Measurements from ENCODE around the gene DMD. TPM values are rescaled to one million over a fixed set of nuclear protein-coding genes. Genes with fewer than 3 reads are reported as not detected.

Gene DMD
- polyA plus RNA-seq, 3 donors = 0.23 TPM; not detected in 2

DNA sequence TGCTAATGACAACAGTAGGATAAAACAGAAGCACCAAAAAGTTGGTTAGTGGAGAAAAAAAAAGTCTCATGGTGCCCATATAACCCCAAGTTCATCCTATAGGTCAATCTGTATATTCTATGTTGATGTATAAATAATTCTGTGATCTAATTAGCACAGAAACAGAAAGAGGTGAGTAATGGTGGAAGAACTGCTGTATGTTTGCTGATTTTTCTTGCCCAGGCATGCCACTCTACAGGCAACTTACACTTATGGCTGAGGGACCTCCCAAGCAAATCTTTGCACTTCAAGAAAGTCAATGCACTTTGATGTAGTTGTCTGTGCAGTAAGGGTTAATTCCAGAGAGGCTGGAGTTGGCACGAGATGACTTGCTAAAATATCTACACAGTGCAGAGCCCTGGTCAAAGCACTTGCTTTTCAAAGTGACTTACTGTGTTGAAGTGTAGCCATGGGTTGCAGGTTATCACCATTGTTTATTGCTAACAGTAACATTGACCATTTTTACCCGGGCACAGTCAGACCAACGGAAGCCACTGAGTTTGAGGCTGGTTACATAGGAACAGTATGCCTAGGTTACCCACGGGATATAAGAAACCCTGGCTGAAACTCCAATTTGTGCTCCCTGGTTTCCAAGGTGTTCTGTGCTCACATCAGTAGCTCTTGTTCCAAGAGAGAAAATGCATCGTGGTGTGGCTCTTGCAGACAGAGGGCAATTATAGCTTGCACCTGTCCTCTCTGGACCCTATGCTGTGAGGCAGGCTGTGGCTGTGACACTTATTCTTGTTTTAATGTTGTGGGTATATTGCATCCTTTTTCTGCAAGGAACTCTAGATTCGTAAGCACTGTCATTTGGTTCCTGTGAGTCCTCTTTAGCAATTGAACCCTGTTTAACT, 1998.2 kb downstream of the DMD start:
- TF ChIP-seq, protein P1, sequence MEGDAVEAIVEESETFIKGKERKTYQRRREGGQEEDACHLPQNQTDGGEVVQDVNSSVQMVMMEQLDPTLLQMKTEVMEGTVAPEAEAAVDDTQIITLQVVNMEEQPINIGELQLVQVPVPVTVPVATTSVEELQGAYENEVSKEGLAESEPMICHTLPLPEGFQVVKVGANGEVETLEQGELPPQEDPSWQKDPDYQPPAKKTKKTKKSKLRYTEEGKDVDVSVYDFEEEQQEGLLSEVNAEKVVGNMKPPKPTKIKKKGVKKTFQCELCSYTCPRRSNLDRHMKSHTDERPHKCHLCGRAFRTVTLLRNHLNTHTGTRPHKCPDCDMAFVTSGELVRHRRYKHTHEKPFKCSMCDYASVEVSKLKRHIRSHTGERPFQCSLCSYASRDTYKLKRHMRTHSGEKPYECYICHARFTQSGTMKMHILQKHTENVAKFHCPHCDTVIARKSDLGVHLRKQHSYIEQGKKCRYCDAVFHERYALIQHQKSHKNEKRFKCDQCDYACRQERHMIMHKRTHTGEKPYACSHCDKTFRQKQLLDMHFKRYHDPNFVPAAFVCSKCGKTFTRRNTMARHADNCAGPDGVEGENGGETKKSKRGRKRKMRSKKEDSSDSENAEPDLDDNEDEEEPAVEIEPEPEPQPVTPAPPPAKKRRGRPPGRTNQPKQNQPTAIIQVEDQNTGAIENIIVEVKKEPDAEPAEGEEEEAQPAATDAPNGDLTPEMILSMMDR (IDR thresholded peaks at IDR 0.05) = no peak
- H3K36me3 ChIP-seq (replicated peaks in 1 of 2; ENCODE audit: control insufficient read depth in 1 of 2, insufficient read depth in 2 of 2, low read length in 2 of 2) = no peaks in the 10 kb centered on the region

DNA sequence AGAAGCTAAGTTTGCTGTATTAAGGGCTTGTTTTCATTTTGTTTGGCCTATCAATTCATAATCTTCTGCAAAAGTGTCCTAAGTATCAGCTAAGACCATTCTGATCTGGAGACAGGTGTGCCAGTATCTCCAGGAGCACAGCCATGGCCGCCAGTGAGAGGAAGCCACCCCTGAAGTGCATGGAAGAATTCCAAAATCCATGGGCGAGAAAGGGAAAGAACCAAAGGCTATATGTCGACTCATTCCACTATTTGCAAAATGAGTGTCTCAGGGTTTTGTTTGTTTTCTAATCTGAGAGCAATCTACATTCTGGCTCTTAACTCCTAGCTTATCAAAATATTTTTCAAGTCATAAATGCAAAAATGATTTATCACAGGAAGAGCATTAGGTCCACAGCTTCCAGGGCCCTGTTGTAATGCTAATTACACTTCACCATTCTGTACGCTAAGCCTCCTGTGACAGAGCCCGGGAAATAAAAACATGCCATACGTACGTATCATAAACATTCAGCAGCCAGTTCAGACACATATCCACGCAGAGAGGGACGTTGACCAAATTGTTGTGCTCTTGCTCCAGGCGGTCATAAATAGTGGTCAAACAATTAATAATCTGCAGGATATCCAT, 2002.2 kb downstream of the DMD start:
- intact Hi-C loops (cut with micrococcal nuclease) = no loop called here
- Histone ChIP-seq H3K36me3 (replicated peaks in 1 of 2; ENCODE audit: control insufficient read depth in 1 of 2, insufficient read depth in 2 of 2, low read length in 2 of 2) (no peaks in the 10 kb centered on the region), H3K4me2 (replicated peaks; ENCODE audit: extremely low read depth, low read length, poor library complexity, severe bottlenecking) (no peak overlapping the region), H3K9ac (ENCODE audit: insufficient read depth, low read length, poor library complexity, severe bottlenecking) (no peak overlapping the region), H3K4me3 (replicated peaks in 1 of 3; ENCODE audit: low read depth in 2 of 3, low read length in 3 of 3) (no peak overlapping the region), H3K27ac (ENCODE audit: low read depth in 1 of 2, low read length in 2 of 2) (no peak overlapping the region), H3K9me3 (replicated peaks in 1 of 2; ENCODE audit: control insufficient read depth in 1 of 2, insufficient read depth in 1 of 2, low read length in 2 of 2) (no peaks in the 10 kb centered on the region), H4K20me1 (ENCODE audit: insufficient read depth, low read length) (no peaks in the 10 kb centered on the region), H2AFZ (ENCODE audit: insufficient read depth, low read depth, low read length, poor library complexity, severe bottlenecking) (no peak overlapping the region), H3K4me1 (ENCODE audit: control insufficient read depth in 1 of 2, insufficient read depth in 2 of 2, low read length in 2 of 2) (no peaks in the 10 kb centered on the region), H3K27me3 (ENCODE audit: control insufficient read depth in 2 of 2, insufficient read depth in 2 of 2, low read length in 2 of 2) (no peaks in the 10 kb centered on the region), H3K79me2 (ENCODE audit: insufficient read depth, low read length) (no peaks in the 10 kb centered on the region)
- DNase-seq = no peak
- TF ChIP-seq, protein P1 (IDR thresholded peaks at IDR 0.05) = no peak
- no peak overlapping the region for H3K27ac Mint-ChIP-seq
- H3K4me1 Mint-ChIP-seq = no peaks in the 10 kb centered on the region
- WGBS (ENCODE audit: insufficient coverage) = 100% methylated on average over 3 of the region's 10 CpGs
- H3K36me3 Mint-ChIP-seq = no peaks in the 10 kb centered on the region
- H3K27me3 Mint-ChIP-seq (ENCODE audit: low read depth in 3 of 3) = peaks cover 0 to 3% (median 2%) of the 10 kb centered on the region in 3 donors
- no peak overlapping the region for H3K4me3 Mint-ChIP-seq
- H3K9me3 Mint-ChIP-seq = no peaks in the 10 kb centered on the region

More for the DNA sequence above, 1998.2 kb downstream of the DMD start:
- H3K4me1 ChIP-seq (ENCODE audit: control insufficient read depth in 1 of 2, insufficient read depth in 2 of 2, low read length in 2 of 2) = no peaks in the 10 kb centered on the region
- no peak overlapping the region for H3K4me2 ChIP-seq (replicated peaks; ENCODE audit: extremely low read depth, low read length, poor library complexity, severe bottlenecking)
- WGBS (ENCODE audit: insufficient coverage) = no CpG with 5 or more reads among the region's 6 CpGs
- intact Hi-C loops (cut with micrococcal nuclease) = no loop called here
- DNase-seq = no peak
- H3K4me3 Mint-ChIP-seq = no peak overlapping the region
- no peaks in the 10 kb centered on the region for H3K9me3 ChIP-seq (replicated peaks in 1 of 2; ENCODE audit: control insufficient read depth in 1 of 2, insufficient read depth in 1 of 2, low read length in 2 of 2)
- H3K27me3 ChIP-seq (ENCODE audit: control insufficient read depth in 2 of 2, insufficient read depth in 2 of 2, low read length in 2 of 2) = no peaks in the 10 kb centered on the region
- H3K9me3 Mint-ChIP-seq = no peaks in the 10 kb centered on the region
- H2AFZ ChIP-seq (ENCODE audit: insufficient read depth, low read depth, low read length, poor library complexity, severe bottlenecking) = no peak overlapping the region
- H3K4me3 ChIP-seq (replicated peaks in 1 of 3; ENCODE audit: low read depth in 2 of 3, low read length in 3 of 3) = no peak overlapping the region
- no peaks in the 10 kb centered on the region for H3K36me3 Mint-ChIP-seq
- no peak overlapping the region for H3K9ac ChIP-seq (ENCODE audit: insufficient read depth, low read length, poor library complexity, severe bottlenecking)
- H3K79me2 ChIP-seq (ENCODE audit: insufficient read depth, low read length) = no peaks in the 10 kb centered on the region
- peaks cover 0 to 4% (median 3%) of the 10 kb centered on the region in 3 donors for H3K27me3 Mint-ChIP-seq (ENCODE audit: low read depth in 3 of 3)
- no peak overlapping the region for H3K27ac Mint-ChIP-seq
- H4K20me1 ChIP-seq (ENCODE audit: insufficient read depth, low read length) = no peaks in the 10 kb centered on the region
- H3K27ac ChIP-seq (ENCODE audit: low read depth in 1 of 2, low read length in 2 of 2) = no peak overlapping the region
- H3K4me1 Mint-ChIP-seq = peaks cover 4% of the 10 kb centered on the region

All from CD14-positive monocyte (primary cell).